Measurements from ENCODE around the gene MRPS34.

GRCh38 chr16:1765826-1766225, 7.1 kb downstream of the MRPS34 start:
- TF ChIP-seq PHB2 (IDR thresholded peaks at IDR 0.05; ENCODE audit: low read depth) (no peak), YY1 (IDR thresholded peaks at IDR 0.05; ENCODE audit: borderline replicate concordance in 1 of 3, control insufficient read depth in 1 of 3, extremely low read depth in 1 of 3, insufficient read depth in 3 of 3, insufficient read length in 1 of 3, insufficient replicate concordance in 2 of 3, low read depth in 1 of 3, low read length in 2 of 3) (no peak), CHD2 (IDR thresholded peaks at IDR 0.05; ENCODE audit: low read depth, low read length) (no peak), TCF7L2 (IDR thresholded peaks at IDR 0.05; ENCODE audit: low read depth, low read length) (no peak), ATF3 (IDR thresholded peaks at IDR 0.05) (no peak), ATF3 (CRISPR knock-in tag; conservative IDR thresholded peaks at IDR 0.05) (no peak), USF1 (CRISPR knock-in tag; IDR thresholded peaks at IDR 0.05) (no peak), HIVEP1 (CRISPR knock-in tag; IDR thresholded peaks at IDR 0.05) (no peak), MEF2A (IDR thresholded peaks at IDR 0.05; ENCODE audit: control insufficient read depth, low read depth, low read length) (no peak), CEBPG (CRISPR knock-in tag; IDR thresholded peaks at IDR 0.05) (no peak), CEBPG (tag; conservative IDR thresholded peaks at IDR 0.05 in 1 of 2, IDR thresholded peaks at IDR 0.05 in 1 of 2) (no peak), EZH2 (IDR thresholded peaks at IDR 0.05; ENCODE audit: borderline replicate concordance, low read depth, low read length) (no peak), ZBED1 (IDR thresholded peaks at IDR 0.05) (no peak)
